IPS-15b (cell line): ENCODE data around the gene CELF4.

Source experiments
- H3K27me3 ChIP-seq: one replicate; pipeline ENCODE4 v1.6.1; 2013; ENCODE audit warnings: low read length; ENCODE audit not compliant: control insufficient read depth, insufficient read depth
- H3K36me3 ChIP-seq: one replicate; pipeline ENCODE4 v1.6.1; 2013; ENCODE audit warnings: low read length; ENCODE audit not compliant: control insufficient read depth, insufficient read depth
- H3K4me1 ChIP-seq: one replicate; pipeline ENCODE4 v1.6.1; 2013; ENCODE audit warnings: mild to moderate bottlenecking, low read length; ENCODE audit not compliant: control insufficient read depth, insufficient read depth
- H3K4me3 ChIP-seq: one replicate; pipeline ENCODE4 v1.5.1; 2013; ENCODE audit warnings: low read depth, low read length
- H3K9ac ChIP-seq: one replicate; pipeline ENCODE4 v1.6.1; 2013; ENCODE audit warnings: low read depth, mild to moderate bottlenecking, low read length
- H3K9me3 ChIP-seq: one replicate; pipeline ENCODE4 v1.6.1; 2013; ENCODE audit warnings: mild to moderate bottlenecking, low read length; ENCODE audit not compliant: control insufficient read depth, insufficient read depth

Gene CELF4

GRCh38 chr18:37428288-37428974 is 137.2 kb downstream of the CELF4 start:
- H3K4me3 ChIP-seq: no peak overlapping the region
- no peaks in the 10 kb centered on the region for H3K4me1 ChIP-seq
- H3K36me3 ChIP-seq: no peaks in the 10 kb centered on the region
- no peak overlapping the region for H3K9ac ChIP-seq
- H3K9me3 ChIP-seq: no peaks in the 10 kb centered on the region
- H3K27me3 ChIP-seq: no peaks in the 10 kb centered on the region

- H3K27me3 ChIP-seq: no peaks in the 10 kb centered on the region
- no peaks in the 10 kb centered on the region for H3K4me1 ChIP-seq
- no peak overlapping the region for H3K4me3 ChIP-seq
- no peaks in the 10 kb centered on the region for H3K9me3 ChIP-seq
- H3K36me3 ChIP-seq: no peaks in the 10 kb centered on the region
- no peak overlapping the region for H3K9ac ChIP-seq
Measured at GRCh38 chr18:37426586-37426985, 139.0 kb downstream of the CELF4 start.

- no peaks in the 10 kb centered on the region for H3K27me3 ChIP-seq
- H3K9ac ChIP-seq: no peak overlapping the region
- H3K36me3 ChIP-seq: no peaks in the 10 kb centered on the region
- H3K9me3 ChIP-seq: no peaks in the 10 kb centered on the region
- H3K4me3 ChIP-seq: no peak overlapping the region
- H3K4me1 ChIP-seq: no peaks in the 10 kb centered on the region
Measured at GRCh38 chr18:37425222-37425621, 140.4 kb downstream of the CELF4 start.

GRCh38 chr18:37424507-37424906 is 141.1 kb downstream of the CELF4 start:
- no peaks in the 10 kb centered on the region for H3K9me3 ChIP-seq
- no peaks in the 10 kb centered on the region for H3K36me3 ChIP-seq
- no peak overlapping the region for H3K4me3 ChIP-seq
- H3K9ac ChIP-seq: no peak overlapping the region
- H3K4me1 ChIP-seq: no peaks in the 10 kb centered on the region
- no peaks in the 10 kb centered on the region for H3K27me3 ChIP-seq

GRCh38 chr18:37422596-37422995 is 143.0 kb downstream of the CELF4 start:
- no peaks in the 10 kb centered on the region for H3K36me3 ChIP-seq
- no peak overlapping the region for H3K9ac ChIP-seq
- no peaks in the 10 kb centered on the region for H3K27me3 ChIP-seq
- H3K9me3 ChIP-seq: no peaks in the 10 kb centered on the region
- H3K4me3 ChIP-seq: no peak overlapping the region
- no peaks in the 10 kb centered on the region for H3K4me1 ChIP-seq

GRCh38 chr18:37422116-37422515 is 143.5 kb downstream of the CELF4 start:
- no peaks in the 10 kb centered on the region for H3K9me3 ChIP-seq
- H3K4me1 ChIP-seq: no peaks in the 10 kb centered on the region
- H3K9ac ChIP-seq: no peak overlapping the region
- no peak overlapping the region for H3K4me3 ChIP-seq
- no peaks in the 10 kb centered on the region for H3K27me3 ChIP-seq
- H3K36me3 ChIP-seq: no peaks in the 10 kb centered on the region

GRCh38 chr18:37421341-37422077 is 144.1 kb downstream of the CELF4 start:
- Histone ChIP-seq H3K9me3 (no peaks in the 10 kb centered on the region), H3K4me1 (no peaks in the 10 kb centered on the region), H3K27me3 (no peaks in the 10 kb centered on the region), H3K36me3 (no peaks in the 10 kb centered on the region), H3K4me3 (no peak overlapping the region), H3K9ac (no peak overlapping the region)

GRCh38 chr18:37420315-37420880 is 145.2 kb downstream of the CELF4 start:
- no peaks in the 10 kb centered on the region for H3K36me3 ChIP-seq
- no peak overlapping the region for H3K4me3 ChIP-seq
- no peaks in the 10 kb centered on the region for H3K4me1 ChIP-seq
- H3K9ac ChIP-seq: no peak overlapping the region
- H3K27me3 ChIP-seq: peaks cover 3% of the 10 kb centered on the region
- no peaks in the 10 kb centered on the region for H3K9me3 ChIP-seq

- Histone ChIP-seq H3K36me3 (no peaks in the 10 kb centered on the region), H3K9me3 (no peaks in the 10 kb centered on the region), H3K9ac (no peak overlapping the region), H3K27me3 (peaks cover 3% of the 10 kb centered on the region), H3K4me1 (no peaks in the 10 kb centered on the region), H3K4me3 (no peak overlapping the region)
Measured at GRCh38 chr18:37419866-37420265, 145.7 kb downstream of the CELF4 start.

- Histone ChIP-seq H3K9ac (no peak overlapping the region), H3K4me1 (no peaks in the 10 kb centered on the region), H3K36me3 (no peaks in the 10 kb centered on the region), H3K27me3 (peaks cover 3% of the 10 kb centered on the region), H3K4me3 (no peak overlapping the region), H3K9me3 (no peaks in the 10 kb centered on the region)
Measured at GRCh38 chr18:37419315-37419714, 146.3 kb downstream of the CELF4 start.

GRCh38 chr18:37414816-37415215 is 150.8 kb downstream of the CELF4 start:
- Histone ChIP-seq H3K9ac (no peak overlapping the region), H3K36me3 (no peaks in the 10 kb centered on the region), H3K4me1 (no peaks in the 10 kb centered on the region), H3K9me3 (no peaks in the 10 kb centered on the region), H3K4me3 (no peak overlapping the region), H3K27me3 (peaks cover 3% of the 10 kb centered on the region)

GRCh38 chr18:37412829-37413228 is 152.8 kb downstream of the CELF4 start:
- H3K9me3 ChIP-seq: no peaks in the 10 kb centered on the region
- peaks cover 7% of the 10 kb centered on the region for H3K4me1 ChIP-seq
- H3K27me3 ChIP-seq: peaks cover 5% of the 10 kb centered on the region
- no peak overlapping the region for H3K4me3 ChIP-seq
- no peak overlapping the region for H3K9ac ChIP-seq
- H3K36me3 ChIP-seq: no peaks in the 10 kb centered on the region
